ENCODE data around the gene ICA1.
"Not testable (repeated sequence)": the region's sequence is repeated elsewhere in the genome, so short reads cannot be mapped to it uniquely, and the experiment has no call there.

ICA1 gene

GRCh38 chr7:8261711-8262695 is at the start of gene ICA1:
TSS of gene ICA1 (minus strand) at chr7:8262167. CDS start at chr7:8235926, 26,241 bp downstream.
- DNase-seq (ENCODE audit: low spot score): peak; percentile 84

- no peak for DNase-seq (ENCODE audit: low spot score)
These were observed 48.9 kb upstream of the ICA1 start for GRCh38 chr7:8310876-8311275.

GRCh38 chr7:8305625-8306388 is 43.8 kb upstream of the ICA1 start:
- peak; percentile 29 for DNase-seq (ENCODE audit: low spot score)

GRCh38 chr7:8305104-8305503 is 43.1 kb upstream of the ICA1 start:
- no peak for DNase-seq (ENCODE audit: low spot score)

- no peak for DNase-seq (ENCODE audit: low spot score)
These were observed 42.0 kb upstream of the ICA1 start for GRCh38 chr7:8303904-8304528.

GRCh38 chr7:8297023-8297422 is 35.1 kb upstream of the ICA1 start:
- DNase-seq (ENCODE audit: low spot score): not testable (repeated sequence)

GRCh38 chr7:8296362-8296659 is 34.3 kb upstream of the ICA1 start:
- DNase-seq (ENCODE audit: low spot score): no peak

GRCh38 chr7:8295638-8296361 is 33.8 kb upstream of the ICA1 start:
- DNase-seq (ENCODE audit: low spot score): peak; percentile 92

- no peak for DNase-seq (ENCODE audit: low spot score)
These were observed 29.6 kb upstream of the ICA1 start for GRCh38 chr7:8291397-8292141.

- DNase-seq (ENCODE audit: low spot score): no peak
These were observed 28.8 kb upstream of the ICA1 start for GRCh38 chr7:8290645-8291308.

GRCh38 chr7:8286118-8286517 is 24.2 kb upstream of the ICA1 start:
- DNase-seq (ENCODE audit: low spot score): no peak

- DNase-seq (ENCODE audit: low spot score): no peak
These were observed 23.2 kb upstream of the ICA1 start for GRCh38 chr7:8285155-8285554.

GRCh38 chr7:8284606-8285005 is 22.6 kb upstream of the ICA1 start:
- no peak for DNase-seq (ENCODE audit: low spot score)

- DNase-seq (ENCODE audit: low spot score): no peak
These were observed 22.0 kb upstream of the ICA1 start for GRCh38 chr7:8283968-8284367.

GRCh38 chr7:8282871-8283270 is 20.9 kb upstream of the ICA1 start:
- no peak for DNase-seq (ENCODE audit: low spot score)

GRCh38 chr7:8282162-8282561 is 20.2 kb upstream of the ICA1 start:
- DNase-seq (ENCODE audit: low spot score): no peak

GRCh38 chr7:8278183-8278582 is 16.2 kb upstream of the ICA1 start:
- DNase-seq (ENCODE audit: low spot score): no peak

- DNase-seq (ENCODE audit: low spot score): peak; percentile 29
These were observed 15.5 kb upstream of the ICA1 start for GRCh38 chr7:8277394-8277982.

- no peak for DNase-seq (ENCODE audit: low spot score)
These were observed 12.6 kb upstream of the ICA1 start for GRCh38 chr7:8274589-8274988.

GRCh38 chr7:8271960-8272359 is 10.0 kb upstream of the ICA1 start:
- no peak for DNase-seq (ENCODE audit: low spot score)
